GM12878 (cell line): ENCODE measurements around the gene TRIM8. TPM values are rescaled to one million over a fixed set of nuclear protein-coding genes. Genes with fewer than 3 reads are reported as not detected.

ENCODE experiments used
- ASH2L ChIP-seq: fragments of 300-600, 200-600 bp; sonication (generic); IDR thresholded peaks from 2 replicates; pipeline ENCODE4 v1.6.1; 2017; ENCODE audit warnings: low read depth, mild to moderate bottlenecking, borderline replicate concordance
- CHD2 ChIP-seq: IDR thresholded peaks from 2 replicates; pipeline ENCODE4 v1.6.1; 2011; ENCODE audit warnings: low read depth, low read length, improper control_type of control experiment, borderline replicate concordance
- MEF2A ChIP-seq: IDR thresholded peaks from 2 replicates; pipeline ENCODE4 v1.6.1; 2011; ENCODE audit warnings: low read depth, mild to moderate bottlenecking, low read length, moderate library complexity; ENCODE audit not compliant: insufficient read depth
- MXI1 ChIP-seq: fragments of 150-350 bp; IDR thresholded peaks from 2 replicates; pipeline ENCODE4 v1.6.1; 2011; ENCODE audit warnings: low read depth, mild to moderate bottlenecking, inconsistent platforms, low read length, improper control_type of control experiment
- MYB ChIP-seq: fragments of 150-350 bp; IDR thresholded peaks from 2 replicates; pipeline ENCODE4 v1.6.1; 2014; ENCODE audit warnings: mild to moderate bottlenecking, low read depth, low read length, borderline replicate concordance
- NFYB ChIP-seq: IDR thresholded peaks from 2 replicates; pipeline ENCODE4 v1.6.1; 2011; ENCODE audit warnings: low read depth, mild to moderate bottlenecking, low read length, improper control_type of control experiment, moderate library complexity; ENCODE audit not compliant: insufficient read depth
- NKRF ChIP-seq: fragments of 450-650 bp; conservative IDR thresholded peaks from 2 replicates; pipeline ENCODE4 v1.6.1; 2017; ENCODE audit warnings: mild to moderate bottlenecking, moderate library complexity
- NR2F1 ChIP-seq: fragments of 450-650 bp; conservative IDR thresholded peaks from 2 replicates; pipeline ENCODE4 v1.6.1; 2017; ENCODE audit warnings: mild to moderate bottlenecking
- NRF1 ChIP-seq: conservative IDR thresholded peaks from 2 replicates; pipeline ENCODE4 v1.6.1; 2011; ENCODE audit warnings: mild to moderate bottlenecking, low read depth, low read length, improper control_type of control experiment
- POU2F2 ChIP-seq: IDR thresholded peaks from 3 replicates; pipeline ENCODE4 v1.6.1; 2011; ENCODE audit warnings: low read depth, mild to moderate bottlenecking, low read length, borderline replicate concordance
- RFX5 ChIP-seq: IDR thresholded peaks from 2 replicates; pipeline ENCODE4 v1.6.1; 2011; ENCODE audit warnings: low read depth, low read length, improper control_type of control experiment
- SMC3 ChIP-seq: IDR thresholded peaks from 2 replicates; pipeline ENCODE4 v1.6.1; 2011; ENCODE audit warnings: low read length, improper control_type of control experiment, borderline replicate concordance
- TCF12 ChIP-seq: IDR thresholded peaks from 2 replicates; pipeline ENCODE4 v1.6.1; 2011; ENCODE audit warnings: low read depth, mild to moderate bottlenecking, low read length
- YBX1 ChIP-seq: fragments of 450-650 bp; IDR thresholded peaks from 2 replicates; pipeline ENCODE4 v1.6.1; 2016; ENCODE audit warnings: antibody characterized with exemption
- YY1 ChIP-seq: IDR thresholded peaks from 2 replicates; pipeline ENCODE4 v1.6.1; 2011; ENCODE audit warnings: low read depth, mild to moderate bottlenecking, low read length
- ZNF384 ChIP-seq: IDR thresholded peaks from 2 replicates; pipeline ENCODE4 v1.6.1; 2012; ENCODE audit warnings: low read depth, mild to moderate bottlenecking, low read length, improper control_type of control experiment, borderline replicate concordance
- polyA plus RNA-seq, 11 experiments: library from polyadenylated mRNA; depleted of rRNA in 4 of 11; unstranded in 6 of 11; stranded (reverse) in 5 of 11; fragments of >200 nt; fragmentation: Nextera tagmentation in 4 of 11; fragmentation: Illumina TruSeq in 1 of 11; extraction: Ambion mirVana in 4 of 11; extraction: Trizol in 1 of 11; gene quantifications; 1 replicate in 1 of 11; 2 replicates in 10 of 11; pipeline versions ENCODE4 v1.2.1 to v1.2.3, GENCODE V29; 2011 to 2016; ENCODE audit warnings: inconsistent platforms in 2 of 11, missing spikeins in 2 of 11, low read depth in 1 of 11
- total RNA-seq, 4 experiments: library from RNA; depleted of rRNA in 3 of 4; stranded (reverse); fragments of >200 nt in 3 of 4; fragmentation: Illumina TruSeq in 1 of 4; extraction: Trizol in 1 of 4; gene quantifications; 2 replicates each; pipeline versions ENCODE4 v1.2.1 to v1.2.3, GENCODE V29; 2013 to 2021
- TF ChIP-seq, protein P1 (sequence below): fragments of 150-350 bp; IDR thresholded peaks from 2 replicates; pipeline ENCODE4 v1.6.1; 2016; ENCODE audit warnings: low read depth, low read length
- TF ChIP-seq, protein P2 (sequence below): fragments of 450-650 bp; IDR thresholded peaks from 2 replicates; pipeline ENCODE4 v1.6.1; 2016; ENCODE audit warnings: mild to moderate bottlenecking, moderate library complexity, borderline replicate concordance

Gene TRIM8
- total and polyA plus RNA-seq, 10 of the 15 experiments (the other 5 are each of a cell fraction or from before 2014, with no cell fraction given), result 7.9 to 53.2 (median 24.6) TPM

DNA sequence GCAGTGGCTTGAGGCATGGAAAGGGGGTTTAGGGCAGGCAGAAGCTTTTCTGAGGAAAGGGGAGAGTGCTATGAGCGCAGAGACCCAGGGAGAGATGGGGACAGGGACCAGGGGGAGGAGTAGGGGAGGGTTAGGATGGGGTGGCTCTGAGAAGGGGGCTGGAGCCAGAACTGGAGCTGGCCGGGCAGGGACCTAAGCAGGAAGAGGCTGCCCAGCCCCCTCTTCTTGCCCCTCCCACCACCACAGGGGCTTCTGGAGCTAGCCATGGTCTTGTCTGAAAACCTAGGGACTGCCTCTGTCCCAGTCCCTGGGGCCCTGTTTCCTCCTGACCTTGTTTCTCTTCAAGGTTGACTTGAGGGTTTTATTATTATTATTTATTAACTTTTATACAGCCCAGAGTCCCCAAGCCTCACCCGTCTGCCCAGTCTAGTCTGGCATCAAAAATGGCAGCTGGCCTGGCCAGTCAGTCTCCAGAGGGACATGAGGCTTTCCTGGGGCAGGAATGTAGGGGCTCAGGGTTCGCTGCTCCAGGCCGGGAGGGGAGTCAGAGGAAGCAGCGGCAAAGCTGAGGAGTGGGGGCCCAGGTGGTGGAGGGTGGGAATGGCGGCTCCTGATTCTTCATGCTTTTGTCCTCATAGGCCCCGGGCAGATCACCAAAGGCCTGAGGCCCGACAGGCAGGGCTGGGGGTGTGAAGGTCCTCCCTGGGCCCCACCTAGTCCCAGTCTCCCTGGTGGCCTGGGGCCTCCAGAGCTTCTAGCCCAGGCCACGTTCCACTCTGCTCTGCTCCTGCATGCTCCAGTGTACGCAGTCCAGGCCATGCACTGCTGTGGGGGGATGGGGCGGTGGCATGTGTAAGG, 5.7 kb downstream of the TRIM8 start (continued):
- TF ChIP-seq NKRF (no peak), YBX1 (no peak), NFYB (no peak), POU2F2 (no peak), TCF12 (no peak), YY1 (0 out of 2 replicates have a peak, but pooled peaks have one; percentile 5), ASH2L (no peak), SMC3 (no peak), NR2F1 (no peak), MXI1 (no peak), RFX5 (no peak), NRF1 (no peak), ZNF384 (no peak), MEF2A (no peak), MYB (no peak), CHD2 (peak; percentile 44; the same call in 1 of the 2 replicates)
- TF ChIP-seq, protein P1, sequence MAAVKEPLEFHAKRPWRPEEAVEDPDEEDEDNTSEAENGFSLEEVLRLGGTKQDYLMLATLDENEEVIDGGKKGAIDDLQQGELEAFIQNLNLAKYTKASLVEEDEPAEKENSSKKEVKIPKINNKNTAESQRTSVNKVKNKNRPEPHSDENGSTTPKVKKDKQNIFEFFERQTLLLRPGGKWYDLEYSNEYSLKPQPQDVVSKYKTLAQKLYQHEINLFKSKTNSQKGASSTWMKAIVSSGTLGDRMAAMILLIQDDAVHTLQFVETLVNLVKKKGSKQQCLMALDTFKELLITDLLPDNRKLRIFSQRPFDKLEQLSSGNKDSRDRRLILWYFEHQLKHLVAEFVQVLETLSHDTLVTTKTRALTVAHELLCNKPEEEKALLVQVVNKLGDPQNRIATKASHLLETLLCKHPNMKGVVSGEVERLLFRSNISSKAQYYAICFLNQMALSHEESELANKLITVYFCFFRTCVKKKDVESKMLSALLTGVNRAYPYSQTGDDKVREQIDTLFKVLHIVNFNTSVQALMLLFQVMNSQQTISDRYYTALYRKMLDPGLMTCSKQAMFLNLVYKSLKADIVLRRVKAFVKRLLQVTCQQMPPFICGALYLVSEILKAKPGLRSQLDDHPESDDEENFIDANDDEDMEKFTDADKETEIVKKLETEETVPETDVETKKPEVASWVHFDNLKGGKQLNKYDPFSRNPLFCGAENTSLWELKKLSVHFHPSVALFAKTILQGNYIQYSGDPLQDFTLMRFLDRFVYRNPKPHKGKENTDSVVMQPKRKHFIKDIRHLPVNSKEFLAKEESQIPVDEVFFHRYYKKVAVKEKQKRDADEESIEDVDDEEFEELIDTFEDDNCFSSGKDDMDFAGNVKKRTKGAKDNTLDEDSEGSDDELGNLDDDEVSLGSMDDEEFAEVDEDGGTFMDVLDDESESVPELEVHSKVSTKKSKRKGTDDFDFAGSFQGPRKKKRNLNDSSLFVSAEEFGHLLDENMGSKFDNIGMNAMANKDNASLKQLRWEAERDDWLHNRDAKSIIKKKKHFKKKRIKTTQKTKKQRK, result no peak
- TF ChIP-seq, protein P2, sequence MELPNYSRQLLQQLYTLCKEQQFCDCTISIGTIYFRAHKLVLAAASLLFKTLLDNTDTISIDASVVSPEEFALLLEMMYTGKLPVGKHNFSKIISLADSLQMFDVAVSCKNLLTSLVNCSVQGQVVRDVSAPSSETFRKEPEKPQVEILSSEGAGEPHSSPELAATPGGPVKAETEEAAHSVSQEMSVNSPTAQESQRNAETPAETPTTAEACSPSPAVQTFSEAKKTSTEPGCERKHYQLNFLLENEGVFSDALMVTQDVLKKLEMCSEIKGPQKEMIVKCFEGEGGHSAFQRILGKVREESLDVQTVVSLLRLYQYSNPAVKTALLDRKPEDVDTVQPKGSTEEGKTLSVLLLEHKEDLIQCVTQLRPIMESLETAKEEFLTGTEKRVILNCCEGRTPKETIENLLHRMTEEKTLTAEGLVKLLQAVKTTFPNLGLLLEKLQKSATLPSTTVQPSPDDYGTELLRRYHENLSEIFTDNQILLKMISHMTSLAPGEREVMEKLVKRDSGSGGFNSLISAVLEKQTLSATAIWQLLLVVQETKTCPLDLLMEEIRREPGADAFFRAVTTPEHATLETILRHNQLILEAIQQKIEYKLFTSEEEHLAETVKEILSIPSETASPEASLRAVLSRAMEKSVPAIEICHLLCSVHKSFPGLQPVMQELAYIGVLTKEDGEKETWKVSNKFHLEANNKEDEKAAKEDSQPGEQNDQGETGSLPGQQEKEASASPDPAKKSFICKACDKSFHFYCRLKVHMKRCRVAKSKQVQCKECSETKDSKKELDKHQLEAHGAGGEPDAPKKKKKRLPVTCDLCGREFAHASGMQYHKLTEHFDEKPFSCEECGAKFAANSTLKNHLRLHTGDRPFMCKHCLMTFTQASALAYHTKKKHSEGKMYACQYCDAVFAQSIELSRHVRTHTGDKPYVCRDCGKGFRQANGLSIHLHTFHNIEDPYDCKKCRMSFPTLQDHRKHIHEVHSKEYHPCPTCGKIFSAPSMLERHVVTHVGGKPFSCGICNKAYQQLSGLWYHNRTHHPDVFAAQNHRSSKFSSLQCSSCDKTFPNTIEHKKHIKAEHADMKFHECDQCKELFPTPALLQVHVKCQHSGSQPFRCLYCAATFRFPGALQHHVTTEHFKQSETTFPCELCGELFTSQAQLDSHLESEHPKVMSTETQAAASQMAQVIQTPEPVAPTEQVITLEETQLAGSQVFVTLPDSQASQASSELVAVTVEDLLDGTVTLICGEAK, result no peak
- TF ChIP-seq, all 136 proteins: peak for 4
